GM12892 (cell line): ENCODE results near the gene OAS2.

Experiments used
- POLR2A ChIP-seq: IDR thresholded peaks from 2 replicates; pipeline ENCODE4 v1.6.1; 2011; ENCODE audit warnings: low read depth, low read length, control low read depth
- POLR2AphosphoS5 ChIP-seq: IDR thresholded peaks from 2 replicates; pipeline ENCODE4 v1.6.1; 2011; ENCODE audit warnings: low read depth, low read length, control low read depth
- TAF1 ChIP-seq: IDR thresholded peaks from 2 replicates; pipeline ENCODE4 v1.6.1; 2011; ENCODE audit warnings: low read depth, mild to moderate bottlenecking, control low read depth, low read length, borderline replicate concordance

DNA sequence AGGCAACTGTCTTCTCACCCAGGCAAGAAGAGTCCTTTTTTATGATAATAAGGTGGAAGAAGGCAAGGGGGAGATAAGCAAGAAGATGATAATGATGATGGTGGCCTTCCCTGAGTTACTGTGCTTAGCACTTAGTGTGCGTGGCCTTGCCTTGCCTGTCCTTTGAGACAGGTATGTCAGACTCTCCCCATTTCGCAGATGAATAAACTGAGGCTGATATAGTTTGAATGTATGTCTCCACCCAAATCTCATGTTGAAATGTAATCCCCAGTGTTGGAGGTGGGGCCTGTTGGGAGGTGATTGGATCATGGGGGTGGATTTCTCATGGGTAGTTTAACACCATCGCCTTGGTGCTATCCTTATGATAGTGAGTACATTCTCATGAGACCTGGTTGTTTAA, 48.6 kb upstream of the OAS2 start:
- no peak for TF ChIP-seq TAF1
- TF ChIP-seq POLR2A = no peak
- no peak for TF ChIP-seq POLR2AphosphoS5
